AG04450 (cell line): ENCODE results near the gene TRAK1. TPM values are rescaled to one million over a fixed set of nuclear protein-coding genes. Genes with fewer than 3 reads are reported as not detected.

ENCODE experiments used
- CTCF ChIA-PET: fragments of 300-600, 350-600 bp; formaldehyde crosslinking; extraction: SDS; loops from one replicate; lab custom pipeline; 2022; ENCODE audit warnings: antibody characterized with exemption, inconsistent platforms; lab: Charles Lee
- POLR2A ChIA-PET: fragments of 350-600 bp; formaldehyde crosslinking; extraction: SDS; loops from one replicate; lab custom pipeline; 2021; ENCODE audit warnings: antibody characterized with exemption, inconsistent platforms; lab: Yijun Ruan, JAX
- DNase-seq: peaks from one replicate; pipeline ENCODE4 v3.0.0-alpha.2; 2011; ENCODE audit warnings: low read depth, low spot score
- H3K27ac ChIP-seq: one replicate; pipeline ENCODE4 v1.5.1; 2012; ENCODE audit warnings: low read depth, low read length, control low read depth
- H3K27me3 ChIP-seq: one replicate; pipeline ENCODE4 v1.6.0; 2012; ENCODE audit warnings: low read length; ENCODE audit not compliant: control insufficient read depth, insufficient read depth
- H3K4me3 ChIP-seq: 2 replicates; pipeline ENCODE4 v1.5.1; 2011; ENCODE audit warnings: mild to moderate bottlenecking, low read depth, low read length, control low read depth
- H3K9me3 ChIP-seq: 2 replicates; pipeline ENCODE4 v1.5.1; 2012; ENCODE audit warnings: low read length; ENCODE audit not compliant: control insufficient read depth, insufficient read depth
- CTCF ChIP-seq: IDR thresholded peaks from 2 replicates; pipeline ENCODE4 v1.5.1; 2011; ENCODE audit warnings: low read depth, low read length, control low read depth, inconsistent platforms
- polyA plus RNA-seq: library from polyadenylated mRNA; depleted of rRNA; stranded (reverse); fragments of >200 nt; gene quantifications from 2 replicates; pipeline ENCODE4 v1.2.3, GENCODE V29; 2011

Gene TRAK1
- polyA plus RNA-seq, 1 experiment = 22.3 TPM

DNA sequence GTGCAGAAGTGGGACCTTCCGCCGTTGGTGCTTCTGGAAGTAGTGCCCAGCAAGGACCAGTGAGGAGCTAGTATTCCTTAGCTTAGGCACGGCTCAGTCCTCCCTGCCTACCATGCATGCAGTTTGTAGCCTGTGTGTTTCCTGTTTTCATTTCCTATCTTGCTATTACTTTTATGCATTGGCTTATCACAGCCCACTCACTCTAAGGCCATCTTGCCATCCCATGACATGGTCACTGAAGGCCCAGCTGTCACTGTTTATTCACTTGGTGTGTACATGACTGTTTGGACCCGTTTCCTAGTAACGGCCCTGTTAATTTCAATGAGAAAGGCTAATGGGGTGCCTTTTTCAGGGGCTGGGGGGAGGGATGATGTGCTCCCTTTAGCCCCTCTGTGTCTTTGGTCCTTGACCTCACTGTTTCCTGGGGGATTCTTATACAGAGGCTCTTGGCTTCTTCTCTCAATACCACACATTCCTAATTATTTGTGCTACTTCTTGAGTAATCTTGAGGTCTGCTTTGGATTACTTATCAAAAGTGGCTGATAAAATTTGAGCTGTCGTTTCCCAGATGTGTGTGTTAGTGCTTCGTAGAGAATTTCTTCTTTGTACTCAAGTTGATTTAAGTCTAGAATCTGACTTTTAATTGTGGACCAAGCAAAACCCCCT lies 24.5 kb upstream of the TRAK1 start:
- CTCF ChIA-PET = interaction anchor here (0.5 to 0.8 kb wide), 3 partner anchors 19 to 52 kb away, joined by 3 read pairs; no protein-coding TSS in a partner anchor
- H3K9me3 ChIP-seq = no peaks in the 10 kb centered on the region

GRCh38 chr3:42067326-42067725 lies 23.8 kb upstream of the TRAK1 start:
- Histone ChIP-seq H3K27ac (no peak overlapping the region), H3K27me3 (no peaks in the 10 kb centered on the region), H3K9me3 (no peaks in the 10 kb centered on the region), H3K4me3 (no peak overlapping the region)
- TF ChIP-seq CTCF = no peak
- DNase-seq = no peak
- POLR2A ChIA-PET = interaction anchor here (0.9 to 1.4 kb wide), 3 partner anchors 12 to 106 kb away, joined by 3 to 4 read pairs (median 3); partner anchors contain the start of gene ULK4
- CTCF ChIA-PET = no interaction called here

More for the DNA sequence above, 24.5 kb upstream of the TRAK1 start:
- H3K27ac ChIP-seq = no peak overlapping the region
- DNase-seq = no peak
- no peaks in the 10 kb centered on the region for H3K27me3 ChIP-seq
- no peak for TF ChIP-seq CTCF
- POLR2A ChIA-PET = interaction anchor here (0.9 to 1.4 kb wide), 3 partner anchors 11 to 105 kb away, joined by 3 to 4 read pairs (median 3); partner anchors contain the start of gene ULK4
- no peak overlapping the region for H3K4me3 ChIP-seq

DNA sequence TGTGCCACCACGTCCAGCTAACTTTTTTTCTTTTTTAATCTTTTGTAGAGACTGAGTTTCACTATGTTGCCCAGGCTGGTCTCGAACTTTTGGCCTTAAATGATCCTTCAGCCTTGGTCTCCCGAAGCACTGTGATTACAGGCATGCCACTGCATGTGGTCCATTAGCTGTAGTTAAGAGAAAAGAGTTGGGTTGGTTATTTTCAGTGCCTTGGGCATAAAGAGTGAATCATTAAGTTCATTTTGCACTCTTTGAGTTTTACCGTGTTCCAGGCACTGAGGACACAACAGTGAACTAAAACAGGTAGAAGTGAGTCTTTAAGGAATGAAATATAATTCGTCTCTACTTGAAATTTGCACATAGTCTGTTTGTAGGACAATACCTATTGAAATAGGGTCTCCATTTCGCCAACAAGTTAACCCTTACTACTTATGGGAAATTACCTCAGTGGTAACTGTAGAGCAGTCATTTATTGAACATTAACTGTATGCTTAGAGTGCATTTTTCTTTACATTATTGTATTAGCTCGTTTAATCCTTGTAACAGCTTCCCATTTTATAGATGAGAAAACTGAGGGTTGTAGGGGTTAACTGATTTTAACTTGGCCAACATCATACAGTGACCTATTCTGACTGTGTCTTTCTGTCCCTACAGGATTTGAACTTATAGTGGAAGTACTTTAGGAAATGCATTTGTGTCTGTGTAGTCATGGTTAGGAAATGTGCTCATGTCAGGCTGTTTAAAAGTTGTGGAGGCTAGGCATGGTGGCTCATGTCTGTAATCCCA lies 22.7 kb upstream of the TRAK1 start:
- CTCF ChIA-PET = interaction anchor here (0.6 kb wide), 1 partner anchor 21 kb away, joined by 5 read pairs; no protein-coding TSS in a partner anchor
- no peak for TF ChIP-seq CTCF
- Histone ChIP-seq H3K9me3 (no peaks in the 10 kb centered on the region), H3K27me3 (no peaks in the 10 kb centered on the region), H3K27ac (no peak overlapping the region), H3K4me3 (no peak overlapping the region)
- POLR2A ChIA-PET = no interaction called here
- no peak for DNase-seq

DNA sequence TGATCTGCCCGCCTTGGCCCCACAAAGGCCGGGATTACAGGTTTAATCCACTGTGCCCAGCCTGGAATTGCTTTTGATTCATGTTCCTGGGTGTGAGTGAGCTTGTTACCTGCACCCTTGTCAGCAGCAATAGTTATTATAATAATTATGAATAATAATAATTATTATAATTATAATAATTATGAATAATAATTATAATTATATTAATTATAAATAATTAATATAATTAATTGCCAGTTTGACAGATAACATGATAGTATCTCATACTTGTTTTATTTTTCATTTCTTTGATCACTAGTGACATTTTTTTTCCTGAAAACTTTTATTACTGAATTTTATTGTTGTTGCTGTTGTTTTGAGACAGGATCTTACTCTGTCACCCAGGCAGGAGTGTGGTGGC lies 21.1 kb upstream of the TRAK1 start:
- no peak for DNase-seq
- no peak overlapping the region for H3K27ac ChIP-seq
- CTCF ChIA-PET = interaction anchor here (1.1 kb wide), 2 partner anchors 29 to 56 kb away, joined by 3 read pairs; no protein-coding TSS in a partner anchor

More for the DNA sequence above, 21.1 kb upstream of the TRAK1 start:
- Histone ChIP-seq H3K9me3 (no peaks in the 10 kb centered on the region), H3K27me3 (no peaks in the 10 kb centered on the region), H3K4me3 (no peak overlapping the region)
- TF ChIP-seq CTCF = no peak
- POLR2A ChIA-PET = no interaction called here
